GM18520 (cell line): Measurements from ENCODE around the gene FAR2.
"Not testable (repeated sequence)": the region's sequence is repeated elsewhere in the genome, so short reads cannot be mapped to it uniquely, and the experiment has no call there.

ENCODE experiments used
- ATAC-seq: cut with Tn5 transposase; IDR thresholded peaks from one replicate; pipeline ENCODE4 v1.9.1; 2021; ENCODE audit not compliant: unreplicated experiment

Gene FAR2

GRCh38 chr12:29275834-29276233 is 126.8 kb downstream of the FAR2 start:
- ATAC-seq = no peak

DNA sequence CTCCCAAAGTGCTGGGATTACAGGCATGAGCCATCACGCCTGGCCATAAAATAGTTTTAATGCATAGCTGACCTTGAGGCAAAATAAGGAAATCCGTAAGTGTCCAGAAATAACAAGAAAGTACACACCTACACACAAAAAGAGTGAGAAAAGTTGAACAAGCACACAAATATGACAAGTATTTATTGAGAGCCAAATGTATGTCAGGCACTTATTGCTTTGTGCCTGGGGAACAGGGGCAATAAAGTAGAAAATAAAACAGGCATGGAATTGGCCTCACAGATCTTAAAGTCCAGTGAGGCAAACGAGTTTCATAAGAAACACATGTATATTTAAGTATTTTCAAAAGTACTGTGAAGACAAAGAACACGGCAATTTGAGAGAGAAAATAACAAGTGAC is 128.2 kb downstream of the FAR2 start:
- ATAC-seq = no peak

GRCh38 chr12:29278673-29279420 is 129.8 kb downstream of the FAR2 start:
- ATAC-seq = no peak

- ATAC-seq = no peak
Measured at GRCh38 chr12:29281371-29282005, 132.4 kb downstream of the FAR2 start.

GRCh38 chr12:29282031-29282816 is 133.1 kb downstream of the FAR2 start:
- ATAC-seq = no peak

- no peak for ATAC-seq
Measured at GRCh38 chr12:29283969-29284700, 135.1 kb downstream of the FAR2 start.

DNA sequence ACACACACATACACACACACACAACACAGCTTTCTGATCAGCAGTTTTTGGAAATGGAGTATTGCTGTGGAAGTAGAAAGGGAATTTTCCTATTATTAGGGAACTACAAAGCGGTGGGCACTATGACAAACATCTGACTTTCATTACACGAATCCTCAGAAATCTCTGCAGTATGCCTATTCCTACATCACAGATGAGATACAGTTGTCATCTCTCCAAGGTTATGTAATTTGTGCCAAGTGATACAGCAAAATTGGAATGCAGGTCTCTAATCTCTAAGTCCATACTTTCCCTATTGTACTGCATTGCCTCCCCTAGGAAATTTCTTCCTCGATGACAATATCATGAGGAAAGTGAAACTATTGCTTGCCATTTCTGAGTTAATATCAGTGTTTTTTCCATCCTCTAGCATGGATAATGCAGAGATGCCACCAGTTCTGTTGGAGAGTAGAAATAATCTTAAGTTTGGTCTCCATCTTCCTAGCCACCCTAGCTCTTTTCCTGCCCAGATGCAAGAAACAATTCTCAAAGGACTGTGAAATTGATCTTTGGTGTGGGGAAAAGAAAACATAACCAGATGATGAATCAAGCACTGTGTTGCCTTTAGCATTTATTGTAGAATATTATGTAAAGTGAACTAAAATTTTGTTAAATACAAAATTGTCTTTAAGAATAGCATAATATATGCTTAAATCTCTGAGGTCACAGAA is 137.2 kb downstream of the FAR2 start:
- no peak for ATAC-seq

GRCh38 chr12:29287622-29288021 is 138.5 kb downstream of the FAR2 start:
- ATAC-seq = no peak

DNA sequence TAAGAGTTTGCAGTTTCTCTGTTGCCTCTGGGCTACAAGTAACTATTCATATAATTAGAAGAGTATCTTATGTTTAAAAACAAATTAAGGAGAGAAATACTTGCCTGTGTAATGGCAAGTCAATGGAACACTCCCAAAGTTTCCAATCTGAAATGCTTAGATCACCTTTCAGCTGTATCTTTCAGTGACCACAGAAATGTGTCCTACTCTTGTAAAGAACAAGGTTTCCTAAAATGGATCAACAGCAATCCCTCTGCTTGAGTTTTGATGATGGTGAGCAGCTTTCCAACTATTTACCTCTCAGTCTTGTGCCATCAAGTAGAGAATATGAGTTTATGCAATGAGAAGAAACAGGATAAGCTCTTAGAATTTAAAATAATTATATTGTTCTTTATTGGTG is 139.0 kb downstream of the FAR2 start:
- no peak for ATAC-seq

DNA sequence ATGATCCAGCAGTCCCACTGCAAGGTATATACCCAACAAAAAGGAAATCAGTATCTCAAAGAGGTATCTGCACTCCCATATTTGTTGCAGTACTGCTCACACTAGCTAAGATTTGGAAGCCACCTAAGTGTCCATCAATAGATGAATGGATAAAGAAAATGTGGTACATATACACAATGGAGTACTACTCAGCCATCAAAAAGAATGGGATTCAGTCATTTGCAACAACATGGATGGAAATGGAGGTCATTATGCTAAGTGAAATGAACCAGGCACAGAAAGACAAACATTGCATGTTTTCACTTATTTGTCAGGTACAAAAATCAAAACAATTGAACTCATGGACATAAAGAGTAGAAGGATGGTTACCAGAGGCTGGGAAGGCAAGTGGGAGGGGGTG is 141.4 kb downstream of the FAR2 start:
- not testable (repeated sequence) for ATAC-seq

- no peak for ATAC-seq
Measured at GRCh38 chr12:29291226-29291625, 142.1 kb downstream of the FAR2 start.

DNA sequence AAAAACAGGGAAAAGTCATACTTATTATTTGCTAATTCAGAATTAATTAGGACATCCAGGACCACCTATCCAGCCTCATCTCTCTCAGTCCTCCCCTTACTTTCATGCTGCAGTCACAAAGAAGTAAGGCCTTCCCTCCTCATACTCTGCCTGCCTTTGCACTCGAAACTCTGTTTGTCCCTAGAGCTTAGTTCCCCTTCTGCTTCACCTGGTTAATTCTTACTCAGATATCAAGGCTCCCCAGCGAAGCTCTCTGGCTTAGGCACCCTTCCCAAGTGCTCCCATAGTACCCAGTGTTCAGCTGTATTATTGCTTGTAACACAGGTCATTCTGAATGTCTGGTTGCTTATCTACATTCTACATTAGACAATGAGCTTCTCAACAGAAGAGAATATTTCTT is 150.6 kb downstream of the FAR2 start:
- ATAC-seq = no peak

GRCh38 chr12:29301114-29301513 is 152.0 kb downstream of the FAR2 start:
- no peak for ATAC-seq

DNA sequence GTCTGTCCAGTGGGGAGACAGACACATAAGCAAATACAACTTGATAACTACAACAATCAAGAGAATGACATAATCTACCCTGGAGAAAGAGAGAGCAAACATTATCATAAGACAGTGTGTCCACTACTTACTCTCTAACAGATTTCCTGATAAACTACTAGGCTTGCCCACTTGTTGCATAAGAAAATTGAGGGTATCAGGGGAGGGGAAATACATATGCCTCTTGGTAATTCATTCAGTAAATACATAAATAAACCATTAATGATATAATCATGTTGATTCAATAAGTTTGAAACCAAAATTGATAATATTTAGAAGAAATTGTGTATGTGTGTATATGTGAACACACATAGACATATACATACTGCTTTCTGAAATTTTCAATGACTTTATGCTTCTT is 155.3 kb downstream of the FAR2 start:
- ATAC-seq = no peak

GRCh38 chr12:29306266-29306665 is 157.2 kb downstream of the FAR2 start:
- no peak for ATAC-seq

DNA sequence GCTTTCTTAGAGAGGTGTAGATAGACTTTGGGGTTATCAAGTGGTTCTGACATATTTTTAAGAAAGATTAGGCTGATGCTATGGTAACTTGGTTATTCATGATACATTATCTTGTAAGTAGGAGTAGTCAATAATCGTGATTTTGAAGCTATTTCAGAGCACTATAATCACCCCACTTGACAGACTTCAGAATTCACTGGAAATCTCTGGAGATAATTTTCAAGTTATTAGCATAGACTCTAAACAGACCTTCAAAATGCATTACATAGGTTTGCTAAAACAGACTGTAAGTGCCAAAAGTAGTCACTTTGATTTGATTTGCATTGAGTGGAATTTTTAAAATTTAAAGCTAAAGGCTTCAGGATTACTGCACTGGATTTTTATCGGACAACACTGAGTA is 157.6 kb downstream of the FAR2 start:
- ATAC-seq = no peak

GRCh38 chr12:29309320-29309902 is 160.3 kb downstream of the FAR2 start:
- ATAC-seq = no peak

- no peak for ATAC-seq
Measured at GRCh38 chr12:29310899-29311298, 161.8 kb downstream of the FAR2 start.

- no peak for ATAC-seq
Measured at GRCh38 chr12:29314416-29314815, 165.3 kb downstream of the FAR2 start.

DNA sequence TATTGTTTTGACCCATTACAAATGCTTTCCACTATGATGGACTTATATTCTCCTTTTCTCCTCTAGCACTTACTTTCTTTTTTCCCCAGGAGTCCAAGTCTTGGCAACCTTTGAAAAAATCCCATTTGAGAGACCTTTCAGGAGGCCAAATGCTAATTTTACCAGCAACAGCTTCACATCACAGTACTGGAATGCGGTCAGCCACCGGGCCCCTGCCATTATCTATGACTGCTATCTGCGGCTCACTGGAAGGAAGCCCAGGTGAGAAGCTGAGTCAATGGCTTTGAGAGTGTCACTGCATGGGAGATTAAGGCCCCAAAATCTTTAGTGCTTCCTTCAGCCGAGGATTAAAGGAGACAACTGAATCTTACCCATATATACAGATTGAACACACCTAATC is 167.7 kb downstream of the FAR2 start:
- ATAC-seq = no peak
